Measurements from ENCODE around the gene CHTOP.

GRCh38 chr1:153684892-153685291, 51.0 kb downstream of the CHTOP start:
- no peak for TF ChIP-seq CTCF (IDR thresholded peaks at IDR 0.05)
- no peak for TF ChIP-seq POLR2A (IDR thresholded peaks at IDR 0.05)
- TF ChIP-seq EP300 (IDR thresholded peaks at IDR 0.05; ENCODE audit: low read depth): no peak
- no peak for TF ChIP-seq POLR2AphosphoS5 (IDR thresholded peaks at IDR 0.05)
